Tibial nerve (tissue), 4 donors: ENCODE results near the gene C4orf36.

ENCODE experiments used
- CTCF ChIP-seq, 5 experiments: fragments of 200-600 bp in 3 of 5; fragments of 450-650 bp in 2 of 5; sonication (generic) in 3 of 5; IDR thresholded peaks; one replicate each; pipeline ENCODE4 v1.5.1; 2016 to 2019; ENCODE audit warnings: antibody characterized with exemption in 5 of 5, mild to moderate bottlenecking in 3 of 5, moderate library complexity in 2 of 5
- EP300 ChIP-seq, 2 donors: sonication (generic); formaldehyde crosslinking; IDR thresholded peaks; one replicate each; pipeline ENCODE4 v1.6.1; 2017; ENCODE audit warnings: antibody characterized with exemption in 2 of 2, mild to moderate bottlenecking in 1 of 2
- POLR2A ChIP-seq, 2 donors: fragments of 450-650 bp; IDR thresholded peaks; one replicate each; pipeline ENCODE4 v1.6.1; 2017; ENCODE audit warnings: antibody characterized with exemption in 2 of 2, mild to moderate bottlenecking in 2 of 2, moderate library complexity in 2 of 2

GRCh38 chr4:86938771-86939520 lies 46.7 kb upstream of the C4orf36 start:
- TF ChIP-seq POLR2A (IDR thresholded peaks at IDR 0.05): no peak
- TF ChIP-seq CTCF (IDR thresholded peaks at IDR 0.05): no peak
- TF ChIP-seq EP300 (IDR thresholded peaks at IDR 0.05): no peak
